ENCODE measurements around the gene RNF32. TPM values are rescaled to one million over a fixed set of nuclear protein-coding genes. Genes with fewer than 3 reads are reported as not detected.

Gene RNF32
- polyA plus RNA-seq, 1 donor (not counting 4 experiments of a cell fraction or from before 2014, with no cell fraction given) = 0.34 TPM

DNA sequence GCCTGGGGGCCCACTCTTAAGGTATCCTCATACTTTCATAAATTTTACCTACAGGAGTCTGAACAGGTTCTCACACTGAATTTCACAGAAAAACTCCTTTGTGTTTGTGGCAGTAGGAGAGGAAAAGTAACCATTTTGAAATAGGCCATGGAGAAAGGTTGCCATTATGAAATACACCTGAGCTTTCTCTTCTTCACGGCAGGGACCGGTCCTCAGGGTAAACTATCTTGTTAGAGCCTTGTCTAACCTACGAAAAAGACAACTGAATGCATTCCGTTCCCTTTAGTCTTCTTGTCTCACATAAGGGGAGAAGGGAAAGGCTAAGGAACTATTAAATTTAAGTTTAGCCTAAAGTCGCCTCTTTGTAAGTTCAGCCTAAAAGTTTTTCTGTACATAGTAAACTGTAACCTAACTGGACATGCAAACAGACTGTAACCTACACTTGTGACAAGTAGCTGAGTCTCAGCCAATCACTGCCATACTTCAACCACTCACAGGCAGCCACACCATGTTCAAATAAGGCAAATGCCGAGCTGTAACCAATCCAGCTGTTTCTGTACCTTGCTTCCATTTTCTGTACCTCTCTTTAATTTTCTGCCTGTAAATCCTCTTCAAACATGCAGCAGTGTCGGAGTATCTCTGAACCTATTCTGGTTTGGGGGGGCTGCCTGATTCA is 14.2 kb upstream of the RNF32 start:
- FAIRE-seq (no peak), DNase-seq (ENCODE audit: low read depth, low spot score) (no peak)
- Histone ChIP-seq H4K20me1 (ENCODE audit: control insufficient read depth, extremely low read depth, insufficient read depth, low read length) (no peaks in the 10 kb centered on the region), H3K27ac (ENCODE audit: control insufficient read depth, insufficient read depth, low read length) (no peak overlapping the region), H3K27me3 (ENCODE audit: control insufficient read depth, extremely low read depth, insufficient read depth, low read length) (no peaks in the 10 kb centered on the region), H3K4me3 (ENCODE audit: control insufficient read depth in 2 of 3, extremely low read depth in 1 of 3, insufficient read depth in 2 of 3, low read depth in 1 of 3, low read length in 3 of 3) (no peak overlapping the region), H3K79me2 (ENCODE audit: control insufficient read depth, insufficient read depth, low read length) (no peaks in the 10 kb centered on the region), H3K9me1 (ENCODE audit: control insufficient read depth, extremely low read depth, insufficient read depth, low read length) (no peaks in the 10 kb centered on the region), H3K4me1 (ENCODE audit: control insufficient read depth, extremely low read depth, insufficient read depth, low read length) (no peaks in the 10 kb centered on the region), H2AFZ (ENCODE audit: control insufficient read depth, low read length) (no peak overlapping the region), H3K9me3 (ENCODE audit: control insufficient read depth, low read depth, low read length) (no peaks in the 10 kb centered on the region), H3K36me3 (ENCODE audit: control insufficient read depth in 2 of 2, extremely low read depth in 1 of 2, insufficient read depth in 2 of 2, low read length in 2 of 2) (no peaks in the 10 kb centered on the region), H3K4me2 (ENCODE audit: control insufficient read depth, extremely low read depth, insufficient read depth, low read depth, low read length) (no peak overlapping the region), H3K9ac (ENCODE audit: control insufficient read depth, extremely low read depth, insufficient read depth, low read length) (no peak overlapping the region)
- TF ChIP-seq EZH2 (IDR thresholded peaks at IDR 0.05; ENCODE audit: low read length) = no peak
- TF ChIP-seq, protein P1, sequence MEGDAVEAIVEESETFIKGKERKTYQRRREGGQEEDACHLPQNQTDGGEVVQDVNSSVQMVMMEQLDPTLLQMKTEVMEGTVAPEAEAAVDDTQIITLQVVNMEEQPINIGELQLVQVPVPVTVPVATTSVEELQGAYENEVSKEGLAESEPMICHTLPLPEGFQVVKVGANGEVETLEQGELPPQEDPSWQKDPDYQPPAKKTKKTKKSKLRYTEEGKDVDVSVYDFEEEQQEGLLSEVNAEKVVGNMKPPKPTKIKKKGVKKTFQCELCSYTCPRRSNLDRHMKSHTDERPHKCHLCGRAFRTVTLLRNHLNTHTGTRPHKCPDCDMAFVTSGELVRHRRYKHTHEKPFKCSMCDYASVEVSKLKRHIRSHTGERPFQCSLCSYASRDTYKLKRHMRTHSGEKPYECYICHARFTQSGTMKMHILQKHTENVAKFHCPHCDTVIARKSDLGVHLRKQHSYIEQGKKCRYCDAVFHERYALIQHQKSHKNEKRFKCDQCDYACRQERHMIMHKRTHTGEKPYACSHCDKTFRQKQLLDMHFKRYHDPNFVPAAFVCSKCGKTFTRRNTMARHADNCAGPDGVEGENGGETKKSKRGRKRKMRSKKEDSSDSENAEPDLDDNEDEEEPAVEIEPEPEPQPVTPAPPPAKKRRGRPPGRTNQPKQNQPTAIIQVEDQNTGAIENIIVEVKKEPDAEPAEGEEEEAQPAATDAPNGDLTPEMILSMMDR (optimal IDR thresholded peaks at IDR 0.05 in 1 of 3, IDR thresholded peaks at IDR 0.05 in 1 of 3, conservative IDR thresholded peaks at IDR 0.05 in 1 of 3; ENCODE audit: extremely low read depth in 1 of 3, insufficient read depth in 2 of 3, low read length in 3 of 3) = no peak
- dilution Hi-C loops (cut with MboI; ENCODE audit: extremely low pct_ligation_motif_present, low sequenced_read_pairs) = no loop called here

DNA sequence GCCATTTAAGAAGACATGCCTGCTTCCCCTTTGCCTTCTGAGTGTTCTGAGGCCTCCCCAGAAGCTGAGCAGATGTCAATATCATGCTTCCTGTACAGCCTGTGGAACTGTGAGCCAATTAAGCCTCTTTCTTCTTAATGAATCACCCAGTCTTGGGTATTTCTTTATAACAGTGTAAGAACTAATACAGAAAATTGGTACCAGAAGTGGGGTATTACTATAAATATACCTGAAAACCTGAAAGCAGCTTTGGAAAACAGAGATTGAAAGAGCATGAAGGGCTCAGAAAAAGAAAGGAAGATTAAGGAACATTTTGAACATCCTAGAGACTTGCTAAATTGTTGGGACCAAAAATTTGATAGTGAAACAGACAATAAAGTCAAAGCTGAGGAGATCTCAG is 12.0 kb upstream of the RNF32 start:
- Histone ChIP-seq H3K27me3 (ENCODE audit: control insufficient read depth, extremely low read depth, insufficient read depth, low read length) (no peaks in the 10 kb centered on the region), H3K27ac (ENCODE audit: control insufficient read depth, insufficient read depth, low read length) (no peak overlapping the region), H3K9me1 (ENCODE audit: control insufficient read depth, extremely low read depth, insufficient read depth, low read length) (no peaks in the 10 kb centered on the region), H3K79me2 (ENCODE audit: control insufficient read depth, insufficient read depth, low read length) (no peaks in the 10 kb centered on the region), H3K9me3 (ENCODE audit: control insufficient read depth, low read depth, low read length) (no peaks in the 10 kb centered on the region), H3K4me1 (ENCODE audit: control insufficient read depth, extremely low read depth, insufficient read depth, low read length) (no peaks in the 10 kb centered on the region), H3K4me2 (ENCODE audit: control insufficient read depth, extremely low read depth, insufficient read depth, low read depth, low read length) (no peak overlapping the region), H2AFZ (ENCODE audit: control insufficient read depth, low read length) (no peak overlapping the region), H3K9ac (ENCODE audit: control insufficient read depth, extremely low read depth, insufficient read depth, low read length) (no peak overlapping the region), H3K36me3 (ENCODE audit: control insufficient read depth in 2 of 2, extremely low read depth in 1 of 2, insufficient read depth in 2 of 2, low read length in 2 of 2) (no peaks in the 10 kb centered on the region), H4K20me1 (ENCODE audit: control insufficient read depth, extremely low read depth, insufficient read depth, low read length) (no peaks in the 10 kb centered on the region), H3K4me3 (ENCODE audit: control insufficient read depth in 2 of 3, extremely low read depth in 1 of 3, insufficient read depth in 2 of 3, low read depth in 1 of 3, low read length in 3 of 3) (no peak overlapping the region)
- DNase-seq (ENCODE audit: low read depth, low spot score) (no peak), FAIRE-seq (no peak)
- dilution Hi-C loops (cut with MboI; ENCODE audit: extremely low pct_ligation_motif_present, low sequenced_read_pairs) = no loop called here
- TF ChIP-seq, protein P1 (optimal IDR thresholded peaks at IDR 0.05 in 1 of 3, IDR thresholded peaks at IDR 0.05 in 1 of 3, conservative IDR thresholded peaks at IDR 0.05 in 1 of 3; ENCODE audit: extremely low read depth in 1 of 3, insufficient read depth in 2 of 3, low read length in 3 of 3) = no peak
- TF ChIP-seq EZH2 (IDR thresholded peaks at IDR 0.05; ENCODE audit: low read length) = no peak
